ENCODE data around the gene PRDM9.

- TF ChIP-seq CTCF (conservative IDR thresholded peaks at IDR 0.05 in 1 of 2, IDR thresholded peaks at IDR 0.05 in 1 of 2; ENCODE audit: low read depth in 1 of 2, low read length in 2 of 2), result peak in 1 of 2 donors; percentile 40
- no peak for TF ChIP-seq EZH2 (IDR thresholded peaks at IDR 0.05; ENCODE audit: low read length, missing control alignments)
These were observed 826 bp upstream of the PRDM9 start for GRCh38 chr5:23506329-23507236.
